NK-92 (cell line): ENCODE results near the gene DLX5.
"Not testable (repeated sequence)": the region's sequence is repeated elsewhere in the genome, so short reads cannot be mapped to it uniquely, and the experiment has no call there.

ENCODE experiments used
- DNase-seq: peaks from one replicate; lab custom pipeline; 2025; ENCODE audit not compliant: unreplicated experiment; lab: John Stamatoyannopoulos, UW

DLX5 gene

GRCh38 chr7:97024209-97025129, at the start of gene DLX5:
Gene DLX5 (minus strand): TSS chr7:97024831. CDS start chr7:97024623, 208 bp downstream.
- no peak for DNase-seq

GRCh38 chr7:97072025-97072424, 47.4 kb upstream of the DLX5 start:
- DNase-seq, result not testable (repeated sequence)

- no peak for DNase-seq
These were observed 40.4 kb upstream of the DLX5 start for GRCh38 chr7:97064972-97065587.

- no peak for DNase-seq
These were observed 39.4 kb upstream of the DLX5 start for GRCh38 chr7:97064020-97064419.

- no peak for DNase-seq
These were observed 18.6 kb upstream of the DLX5 start for GRCh38 chr7:97043281-97043680.

GRCh38 chr7:97039374-97040065, 14.9 kb upstream of the DLX5 start:
- DNase-seq, result no peak

GRCh38 chr7:97034213-97034852, 9.7 kb upstream of the DLX5 start:
- DNase-seq, result not testable (repeated sequence)

- DNase-seq, result no peak
These were observed 3.0 kb upstream of the DLX5 start for GRCh38 chr7:97027427-97028234.

- no peak for DNase-seq
These were observed 2.2 kb upstream of the DLX5 start for GRCh38 chr7:97026715-97027426.

- DNase-seq, result no peak
These were observed 1.5 kb upstream of the DLX5 start for GRCh38 chr7:97025983-97026714.

- DNase-seq, result no peak
These were observed 484 bp upstream of the DLX5 start for GRCh38 chr7:97025130-97025499.

- no peak for DNase-seq
These were observed 1.9 kb downstream of the DLX5 start for GRCh38 chr7:97022491-97023306.

- no peak for DNase-seq
These were observed 2.7 kb downstream of the DLX5 start for GRCh38 chr7:97021747-97022490.

GRCh38 chr7:97020996-97021746, 3.5 kb downstream of the DLX5 start:
- no peak for DNase-seq

- no peak for DNase-seq
These were observed 4.0 kb downstream of the DLX5 start for GRCh38 chr7:97020601-97020995.

- DNase-seq, result no peak
These were observed 4.9 kb downstream of the DLX5 start for GRCh38 chr7:97019710-97020225.
